Stimulated activated CD8-positive, alpha-beta memory T cell treated with anti-CD3 and anti-CD28 coated beads, Interleukin-7, amount 100 ng/mL, for 1 hour (primary cell): ENCODE measurements around the gene HCCS.

Source experiments
- DNase-seq, 2 donors: peaks; one replicate each; pipeline ENCODE4 v3.0.0-alpha.2; 2020; ENCODE audit warnings: low read depth in 2 of 2

HCCS gene

DNA sequence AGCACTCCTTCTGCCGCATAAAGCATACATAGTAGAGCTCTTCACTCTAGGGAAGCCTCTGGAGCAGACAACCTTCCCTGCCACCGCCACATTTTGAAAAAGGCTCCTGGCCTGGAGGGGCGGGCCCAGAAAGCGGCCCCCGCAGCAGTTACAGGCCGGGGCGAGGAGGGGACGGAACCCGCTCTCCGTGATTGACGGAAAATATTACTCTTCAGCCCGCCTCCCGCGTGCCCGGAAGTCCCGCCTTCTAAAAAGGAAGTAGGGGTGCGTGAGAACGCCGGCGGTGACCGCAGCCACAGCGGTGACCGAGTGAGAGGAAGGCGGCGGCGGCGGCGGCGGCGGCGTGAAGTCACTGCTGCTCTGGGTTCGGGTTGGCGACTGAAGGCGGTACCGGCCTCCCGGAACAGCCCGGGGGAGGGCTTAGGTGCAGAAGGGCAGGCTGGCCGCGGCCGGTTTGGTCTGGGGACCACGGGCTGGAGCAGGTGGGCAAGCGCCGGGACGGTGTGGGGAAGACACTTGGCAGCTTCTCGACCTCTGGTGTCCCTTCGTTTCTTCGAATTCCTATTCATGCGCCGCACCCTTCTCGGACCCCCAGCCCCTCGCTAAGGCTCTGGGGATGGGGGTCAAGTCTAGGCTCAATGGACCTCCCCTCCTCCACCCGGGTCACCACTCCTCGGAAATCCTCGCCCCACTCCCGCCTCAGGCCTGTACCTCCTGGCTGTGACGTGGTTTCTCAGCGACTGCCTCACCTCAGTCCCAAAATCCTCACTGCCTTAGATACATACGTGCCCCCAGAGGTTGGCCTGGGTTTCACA, at the start of gene HCCS:
Gene HCCS, plus strand, starts transcription at position 296 of the 815 bp plus-strand sequence. CDS start 729 bp downstream, outside the sequence.
- DNase-seq, result peak; percentile 60 to 67

DNA sequence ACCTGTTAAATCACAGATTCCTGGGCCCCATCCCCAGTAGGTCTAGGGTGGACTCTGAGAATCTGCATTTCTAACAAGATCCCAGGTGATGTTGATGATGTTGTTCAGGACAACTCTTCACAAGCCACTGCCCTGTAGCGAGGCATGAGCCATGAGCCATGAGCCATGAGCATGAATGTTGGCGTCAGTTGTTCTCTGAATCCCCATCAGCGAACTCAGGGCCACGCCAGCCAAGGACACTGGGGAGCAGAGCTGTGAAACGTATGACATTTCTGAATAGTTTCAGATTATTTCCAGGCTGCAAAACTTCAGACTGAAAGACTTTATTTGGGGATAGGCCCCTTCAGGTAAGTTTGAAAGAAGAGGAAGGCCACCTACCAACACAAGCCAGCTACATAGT, 46.9 kb upstream of the HCCS start:
- DNase-seq, result no peak

DNA sequence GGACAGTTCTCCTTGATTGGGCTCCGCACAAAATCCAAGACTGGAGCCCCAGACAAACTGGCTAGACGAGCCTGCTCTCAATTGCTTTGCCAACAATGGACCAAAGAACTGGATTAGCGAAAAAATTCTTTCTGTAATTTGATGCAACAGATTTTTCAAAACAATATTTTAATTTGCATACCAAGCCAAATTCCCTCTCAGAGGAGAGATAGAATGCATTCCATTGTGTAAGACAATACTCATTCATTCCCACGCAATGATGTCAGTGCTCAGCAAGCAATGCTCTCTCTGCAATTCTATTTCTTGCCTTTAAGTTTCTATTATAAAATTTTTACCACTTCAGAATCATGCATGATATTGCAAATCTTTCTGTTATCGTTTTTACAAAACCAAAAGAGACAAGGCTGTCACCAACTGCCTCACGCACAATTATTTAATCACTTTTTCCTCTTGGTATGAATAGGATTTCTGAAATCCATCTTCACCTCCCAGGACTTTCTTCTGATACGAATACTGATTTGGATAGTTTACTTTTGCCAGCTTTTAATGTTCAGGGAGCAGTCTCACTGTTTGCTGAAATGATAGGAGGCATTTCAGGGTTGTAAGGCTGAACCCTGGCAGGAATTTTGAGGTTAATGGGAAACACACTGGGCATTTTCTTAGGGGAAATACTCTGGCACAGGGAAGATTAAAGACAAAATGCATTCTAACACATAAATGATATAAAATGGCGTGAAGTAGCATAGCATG, 46.1 kb upstream of the HCCS start:
- no peak for DNase-seq

DNA sequence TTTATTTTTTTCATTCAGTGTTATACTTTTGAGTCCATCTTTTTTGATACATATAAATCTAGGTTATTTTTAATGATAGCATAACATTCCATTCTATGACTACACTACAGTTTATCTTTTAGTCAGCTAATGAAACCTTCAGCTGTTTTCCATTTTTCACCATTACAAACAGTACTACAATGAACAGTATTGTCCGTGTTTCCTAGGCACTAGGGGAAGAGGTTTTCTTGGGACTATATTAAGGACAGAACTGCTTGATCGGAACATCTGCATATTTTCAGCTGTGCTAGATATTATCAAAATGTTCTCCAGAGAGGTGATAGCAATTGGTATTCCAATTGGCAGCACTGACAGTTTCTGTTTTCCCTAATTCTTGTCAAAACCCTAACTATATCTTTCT, 44.3 kb upstream of the HCCS start:
- no peak for DNase-seq

DNA sequence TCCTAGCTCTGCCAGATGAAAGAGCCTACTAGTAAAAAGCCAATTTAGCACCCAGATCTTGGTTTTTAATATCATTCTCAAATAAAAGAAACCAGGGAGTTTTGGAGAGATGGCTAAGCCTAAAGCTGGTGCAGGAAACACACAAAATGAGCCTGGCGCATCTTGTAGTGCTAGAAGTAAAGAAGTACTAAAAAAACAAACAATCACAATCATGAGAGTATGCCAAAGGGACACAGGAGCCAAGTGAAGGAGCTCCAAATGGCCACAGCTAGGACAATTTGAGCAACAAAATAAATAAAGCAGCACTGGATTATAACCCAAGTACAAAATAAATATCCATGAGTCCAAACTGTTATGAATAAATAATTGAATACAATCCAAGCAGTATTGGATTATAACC, 37.8 kb upstream of the HCCS start:
- DNase-seq, result no peak

DNA sequence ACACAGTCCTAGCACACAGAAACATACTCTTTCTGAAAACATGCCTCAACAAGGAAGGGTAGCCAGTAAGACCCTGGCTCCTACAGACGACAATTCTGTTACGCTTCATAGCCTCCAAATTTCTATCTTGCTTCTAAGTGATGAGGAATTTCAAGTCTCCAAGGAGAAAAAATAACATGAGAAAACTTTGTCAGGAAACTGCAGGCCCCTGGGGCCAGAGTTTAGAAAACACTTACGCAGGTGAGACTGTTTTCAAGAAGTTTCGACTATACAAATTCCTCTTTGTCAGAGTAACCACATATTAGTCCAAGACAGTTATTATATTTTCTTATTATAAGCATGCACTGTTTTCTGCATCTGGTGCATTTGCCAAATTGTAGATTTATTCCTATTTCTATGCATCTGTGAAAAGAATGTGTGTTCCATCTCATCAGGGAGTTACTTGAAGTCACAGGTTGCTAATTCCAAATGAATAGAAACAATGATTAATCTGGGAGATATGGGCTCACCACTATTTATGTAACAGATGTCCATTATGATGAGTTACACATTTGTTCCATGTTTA, 30.3 kb upstream of the HCCS start:
- DNase-seq, result no peak

DNA sequence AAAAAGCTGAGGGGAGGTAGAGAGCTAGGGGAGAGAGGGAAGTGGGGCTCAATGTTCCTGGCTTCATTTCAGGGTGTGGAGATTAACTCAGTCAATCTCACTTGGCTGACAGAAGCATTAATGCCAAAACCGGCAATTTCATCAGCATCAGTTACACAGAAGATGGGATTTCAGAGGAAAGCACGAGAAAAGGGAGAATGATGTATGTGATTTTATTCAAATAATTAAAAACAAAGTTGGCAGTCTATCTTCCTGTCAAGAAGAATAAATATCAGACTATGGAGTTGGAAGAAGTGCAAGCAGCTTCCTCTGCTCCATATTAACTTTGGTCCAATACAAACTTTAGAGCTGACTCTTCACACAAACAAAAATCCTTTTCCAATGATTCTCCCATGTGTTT, 29.6 kb upstream of the HCCS start:
- no peak for DNase-seq

DNA sequence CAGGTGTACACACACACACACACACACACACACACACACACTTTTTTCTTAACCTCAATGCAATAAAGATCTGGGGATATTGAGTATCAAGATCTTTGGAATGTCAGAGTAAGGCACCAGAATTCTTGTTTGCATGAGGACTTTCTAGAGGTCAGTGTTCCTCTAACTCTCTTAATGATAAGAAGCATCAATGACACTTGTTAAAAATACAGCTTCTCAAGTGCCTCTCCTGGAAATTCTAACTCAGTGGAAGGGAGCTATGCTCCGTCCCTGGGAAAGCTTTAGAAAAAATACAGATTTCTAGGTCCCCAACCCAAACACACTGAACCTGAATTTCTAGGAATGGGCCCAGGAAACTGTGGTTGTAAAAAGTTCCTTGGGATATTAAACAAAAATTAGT, 25.8 kb upstream of the HCCS start:
- no peak for DNase-seq

DNA sequence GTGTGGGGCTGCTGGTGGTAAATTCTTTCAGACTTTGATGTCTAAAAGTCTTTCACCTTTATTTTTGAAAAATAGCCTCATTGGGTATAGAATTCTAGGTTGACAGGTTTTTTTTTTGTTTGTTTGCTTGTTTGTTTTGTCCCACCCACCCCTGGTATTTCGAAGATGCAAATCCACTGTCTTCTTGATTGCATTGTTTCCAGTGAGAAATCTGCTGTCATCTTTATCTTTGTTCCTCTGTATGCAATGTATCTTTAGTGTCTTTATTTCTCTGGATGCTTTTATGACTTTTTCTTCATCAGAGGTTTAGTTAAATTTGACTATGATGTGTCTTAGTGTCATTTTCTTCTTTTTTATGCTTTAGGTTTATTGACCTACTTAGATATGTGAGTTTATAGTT, 21.3 kb upstream of the HCCS start:
- DNase-seq, result no peak

DNA sequence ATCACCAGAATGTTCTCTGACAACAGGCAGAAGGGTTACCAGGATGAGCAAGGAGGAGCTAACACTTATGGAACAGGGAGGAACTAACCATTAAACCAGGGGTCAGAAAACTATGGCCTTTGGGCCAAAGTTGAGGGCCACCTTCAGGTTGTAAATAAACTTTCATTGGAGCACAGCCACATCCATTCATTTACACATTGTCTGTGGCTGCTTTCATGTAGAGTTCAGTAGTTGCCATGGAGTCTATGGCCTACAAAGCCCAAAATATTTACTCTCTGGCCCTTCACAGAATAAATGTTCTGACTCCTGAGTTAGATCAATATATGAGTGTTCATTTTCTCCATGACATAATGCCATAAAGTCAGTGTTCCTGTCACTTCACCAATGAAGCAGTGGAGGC, 13.2 kb upstream of the HCCS start:
- no peak for DNase-seq

DNA sequence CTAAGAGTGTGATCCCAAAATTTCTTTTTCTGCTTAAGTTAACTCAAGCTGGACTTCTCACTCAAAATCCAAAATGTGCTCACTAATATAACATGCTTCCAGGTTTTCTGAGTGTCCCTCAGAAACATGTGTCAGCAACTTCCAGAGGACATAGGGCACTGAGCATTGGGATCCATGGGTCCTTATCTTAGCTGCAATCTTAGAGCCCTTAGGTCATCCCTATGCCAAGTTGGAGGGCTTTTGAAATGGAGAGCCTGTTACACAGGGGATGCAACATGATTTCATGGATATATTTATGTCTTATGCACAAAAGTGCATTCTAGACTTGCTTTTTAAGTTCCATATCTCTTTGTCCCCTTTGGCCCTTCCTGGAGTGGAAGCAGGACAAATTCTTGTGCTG, 11.7 kb upstream of the HCCS start:
- no peak for DNase-seq

DNA sequence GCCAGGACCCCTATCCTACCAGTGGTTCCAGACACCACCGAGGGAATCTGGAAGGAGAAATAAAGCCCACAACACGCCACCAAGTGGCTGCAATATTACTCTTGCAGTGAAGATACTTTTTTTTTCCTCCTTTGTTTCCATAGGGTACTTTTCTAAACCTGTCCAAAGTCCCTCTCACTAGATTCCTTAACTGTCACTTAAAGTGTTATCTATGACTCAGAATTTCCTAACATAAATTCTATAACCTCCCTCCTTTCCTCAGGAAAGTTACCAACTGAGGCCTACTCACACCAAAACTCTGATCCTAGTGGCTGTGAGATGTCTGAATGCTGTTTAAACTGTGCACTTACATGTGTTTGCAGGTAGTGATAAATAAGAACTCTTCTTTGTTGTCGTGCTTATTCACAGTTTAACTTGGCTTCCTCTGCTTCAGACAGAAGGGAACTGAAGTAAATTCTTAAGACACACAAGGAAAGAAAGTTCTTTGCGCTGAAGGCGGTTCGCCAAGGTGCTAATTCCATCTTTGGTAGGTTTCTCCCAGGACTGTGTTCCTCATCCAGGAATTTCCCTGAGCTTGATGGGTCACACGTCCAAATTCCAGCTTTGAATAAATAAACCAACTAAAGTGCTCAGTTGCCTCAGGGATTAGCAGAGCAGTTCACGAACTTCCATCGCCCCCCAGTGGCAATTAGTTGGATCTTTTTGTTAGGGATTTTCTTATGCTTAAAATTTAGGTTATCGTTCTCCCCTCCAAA, 10.7 kb upstream of the HCCS start:
- DNase-seq, result no peak

DNA sequence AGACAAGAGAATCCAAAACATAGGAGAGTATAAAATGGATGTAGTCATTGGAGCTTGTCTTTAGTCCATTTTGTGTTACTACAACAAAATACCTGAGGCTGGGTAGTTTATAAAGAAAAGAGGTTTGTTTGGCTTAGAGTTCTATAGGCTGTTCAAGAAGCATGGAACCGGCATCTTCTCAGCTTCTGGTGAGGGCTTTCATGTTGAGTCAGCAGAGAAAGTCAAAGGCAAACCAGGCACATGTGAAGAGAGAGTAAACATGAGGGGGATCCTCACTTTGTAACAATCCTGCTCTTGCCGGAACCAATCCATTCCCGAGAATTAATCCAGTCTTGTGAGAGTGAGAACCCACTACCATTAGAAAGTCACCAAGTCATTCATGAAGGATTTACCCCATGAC, 8.1 kb upstream of the HCCS start:
- no peak for DNase-seq

DNA sequence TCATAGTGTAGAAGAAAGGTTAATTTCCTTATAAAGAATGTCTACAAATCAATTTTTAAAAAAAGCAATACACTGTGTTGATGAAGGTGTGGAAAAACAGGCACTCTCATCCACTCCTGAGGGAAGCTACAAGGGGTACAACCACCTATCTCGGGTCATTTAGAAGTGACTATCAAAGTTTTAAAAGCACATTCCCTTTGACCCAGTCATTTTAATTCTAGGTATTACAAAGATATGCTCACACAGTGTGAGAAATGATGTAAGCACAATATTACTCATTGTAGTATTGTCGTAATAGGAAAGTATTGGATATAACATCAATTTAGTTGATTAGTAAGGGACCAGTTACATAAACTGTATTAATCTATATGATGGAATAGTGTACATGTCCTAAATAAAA, 7.4 kb upstream of the HCCS start:
- DNase-seq, result no peak

DNA sequence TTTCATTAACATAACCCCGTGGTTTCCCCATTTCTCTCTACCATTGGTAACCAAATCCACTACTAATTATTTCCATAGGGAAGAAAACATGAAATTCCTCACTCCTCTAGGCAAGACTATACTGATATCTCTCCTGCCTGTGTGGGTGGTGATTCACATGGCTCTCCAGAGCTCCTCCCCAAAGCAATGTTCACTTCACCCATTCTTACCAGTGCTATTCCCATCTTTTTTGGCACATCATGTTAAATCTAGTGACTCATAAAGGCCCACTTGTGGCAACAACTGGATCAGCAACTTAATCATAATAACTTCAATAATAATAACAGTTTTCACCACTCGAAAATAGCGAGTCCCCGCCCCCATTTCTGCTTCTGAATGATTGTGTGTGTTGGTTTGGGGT, 6.1 kb upstream of the HCCS start:
- DNase-seq, result no peak

DNA sequence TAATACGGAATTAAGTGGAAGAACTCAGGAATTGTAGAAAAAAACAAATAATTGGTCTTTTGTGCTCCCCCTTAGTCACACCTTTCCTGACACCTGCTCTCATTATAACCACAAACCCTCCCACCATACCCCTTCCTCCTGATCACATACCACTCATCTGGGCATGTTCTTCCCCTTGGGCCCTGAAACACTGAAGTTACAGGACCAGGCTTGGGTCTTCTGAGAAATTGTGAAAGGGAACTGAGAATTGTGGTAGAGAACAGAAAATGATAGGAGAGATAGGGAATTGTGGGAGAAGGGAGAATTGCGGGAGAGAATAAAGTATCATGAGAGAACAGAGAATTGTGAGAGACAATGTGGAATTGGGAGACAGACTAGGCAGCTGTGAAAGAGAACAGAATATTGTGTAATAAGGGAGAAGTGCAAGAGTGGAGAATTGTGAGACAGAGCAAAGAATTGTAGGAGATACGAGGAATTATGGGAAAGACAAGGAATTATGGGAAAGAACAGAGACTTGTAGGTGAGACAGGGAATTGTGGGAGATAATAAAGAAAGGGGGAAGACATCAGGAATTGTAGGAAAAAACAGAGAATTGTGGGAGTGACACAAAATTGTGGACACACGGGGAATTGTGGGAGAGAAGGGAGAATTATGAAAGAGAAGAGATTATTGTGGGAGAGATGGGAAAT, 2.7 kb upstream of the HCCS start:
- DNase-seq, result no peak

DNA sequence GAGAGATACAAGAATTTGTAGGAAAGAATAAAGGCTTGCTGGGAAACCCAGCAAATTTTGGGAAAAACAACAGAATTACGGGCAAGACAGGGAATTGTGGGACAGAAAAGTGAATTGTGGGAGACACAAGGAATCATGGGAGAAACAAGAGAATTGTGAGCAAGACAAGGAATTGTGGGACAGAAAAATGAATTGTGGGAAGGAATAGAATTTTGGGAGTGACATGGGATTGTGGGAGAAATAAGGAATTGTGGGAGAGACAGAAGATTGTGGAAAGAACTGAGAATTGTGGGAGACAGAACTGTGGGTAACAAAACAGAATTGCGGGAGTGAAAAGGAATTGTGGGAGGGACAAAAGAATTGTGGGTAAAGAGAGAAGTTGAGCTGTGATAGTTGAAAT, 1.2 kb upstream of the HCCS start:
- no peak for DNase-seq

DNA sequence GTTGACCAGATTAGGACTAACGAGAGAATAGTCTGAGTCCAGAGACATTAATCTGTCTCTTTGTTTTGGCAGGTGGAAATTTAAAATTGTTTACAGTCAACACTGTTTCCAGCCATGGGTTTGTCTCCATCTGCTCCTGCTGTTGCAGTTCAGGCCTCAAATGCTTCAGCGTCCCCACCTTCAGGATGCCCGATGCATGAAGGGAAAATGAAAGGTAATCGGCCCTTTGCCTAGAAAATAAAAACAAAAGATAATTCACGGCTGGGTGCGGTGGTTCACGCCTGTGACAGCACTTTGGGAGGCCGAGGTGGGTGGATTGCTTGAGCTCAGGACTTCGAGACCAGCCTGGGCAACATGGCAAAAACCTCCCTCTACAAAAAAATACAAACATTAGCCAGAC, 815 bp downstream of the HCCS start:
- DNase-seq, result no peak

DNA sequence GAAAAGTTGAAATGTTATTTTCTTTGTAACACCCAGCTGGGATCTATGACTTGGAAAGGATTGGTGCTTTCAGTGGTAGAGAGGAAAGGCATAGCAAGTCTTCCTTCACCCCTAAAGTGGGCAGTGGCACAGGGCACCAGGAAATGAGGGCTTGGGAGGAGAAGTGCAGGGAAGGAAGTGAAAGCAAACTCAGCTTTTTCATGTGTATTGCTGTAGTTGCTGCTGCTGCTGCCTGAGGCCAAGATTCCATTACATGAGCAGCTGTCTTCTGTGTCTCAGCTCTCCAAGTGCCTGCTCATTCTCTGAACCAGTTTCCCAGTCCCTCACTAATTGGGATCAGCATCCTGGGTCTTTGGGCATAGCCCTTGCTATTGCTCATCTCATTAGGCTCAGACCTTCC, 2.6 kb downstream of the HCCS start:
- DNase-seq, result no peak

DNA sequence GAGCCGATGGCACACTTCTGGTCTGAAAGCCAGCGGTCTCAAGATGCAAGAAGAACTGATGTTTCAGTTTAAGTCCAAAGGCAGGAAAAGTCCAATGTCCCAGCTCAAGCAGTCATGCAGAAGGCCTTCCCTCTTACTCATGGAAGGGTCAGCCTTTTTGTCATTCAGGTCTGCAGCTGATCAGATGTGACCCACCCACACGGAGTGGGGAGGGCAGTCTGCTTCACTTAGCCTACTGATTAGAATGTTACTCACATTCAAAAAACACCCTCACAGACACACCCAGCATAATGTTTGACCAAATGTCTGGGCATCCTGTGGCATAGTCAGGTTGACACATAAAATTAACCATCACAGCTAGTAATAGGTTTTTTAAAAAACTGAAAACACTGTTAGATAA, 6.6 kb downstream of the HCCS start:
- no peak for DNase-seq

DNA sequence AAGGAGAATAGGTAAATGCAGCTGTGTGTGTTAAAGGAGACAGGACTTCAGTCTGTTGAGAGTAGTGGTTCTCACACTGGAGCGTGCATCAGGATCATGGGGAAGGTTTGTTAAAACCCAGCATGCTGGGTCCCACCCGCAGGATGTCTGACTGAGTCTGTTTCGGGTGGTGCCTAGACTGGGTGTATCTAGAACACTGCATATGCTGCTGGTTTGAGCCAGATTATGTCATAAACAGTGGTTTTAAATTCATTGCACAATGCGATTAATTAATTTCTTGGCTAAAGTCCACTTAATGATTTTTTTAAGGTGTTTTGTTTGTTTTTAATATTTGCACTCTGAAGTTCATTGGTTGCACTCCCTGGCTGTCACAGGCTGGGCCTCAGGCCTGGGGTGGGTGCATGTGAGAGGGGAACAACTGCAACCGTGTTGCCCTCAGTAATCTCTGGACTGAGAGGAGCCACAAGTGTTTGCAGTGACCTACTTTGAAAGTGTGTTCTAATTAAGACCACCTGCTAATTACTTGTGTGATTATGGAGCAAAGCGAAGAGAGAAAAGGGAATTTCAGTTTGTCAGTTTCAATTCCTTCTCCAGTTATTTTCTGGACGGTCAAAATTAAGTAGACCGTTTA, 8.3 kb downstream of the HCCS start:
- no peak for DNase-seq
